Neural cell (in vitro differentiated cells): Measurements from ENCODE around the gene TMEM183A. TPM values are rescaled to one million over a fixed set of nuclear protein-coding genes. Genes with fewer than 3 reads are reported as not detected.

Experiments
- H2AFZ ChIP-seq: fragments of 200-600, 300-800 bp; sonication (generic), shearing (Covaris generic); 2 replicates; pipeline ENCODE4 v1.6.0; 2014; ENCODE audit warnings: low read depth, mild to moderate bottlenecking, antibody characterized with exemption, low read length, moderate library complexity
- H3F3A ChIP-seq: fragments of 200-600 bp; shearing (Covaris generic); 2 replicates; pipeline ENCODE4 v1.6.1; 2016; ENCODE audit warnings: mild to moderate bottlenecking, moderate library complexity, mixed read lengths, antibody characterized with exemption, low read length; ENCODE audit not compliant: insufficient read depth, poor library complexity, severe bottlenecking
- H3K27ac ChIP-seq: fragments of 200-600, 300-800 bp; sonication (generic), shearing (Covaris generic); 2 replicates; pipeline ENCODE4 v1.5.1; 2014; ENCODE audit warnings: mild to moderate bottlenecking, low read length, moderate library complexity
- H3K27me3 ChIP-seq: fragments of 300-800, 200-600 bp; sonication (generic), shearing (Covaris generic); 2 replicates; pipeline ENCODE4 v1.6.0; 2014; ENCODE audit warnings: mild to moderate bottlenecking, low read depth, low read length, moderate library complexity; ENCODE audit not compliant: insufficient read depth
- H3K36me3 ChIP-seq: fragments of 300-800, 200-600 bp; sonication (generic), shearing (Covaris generic); 2 replicates; pipeline ENCODE4 v1.5.1; 2014; ENCODE audit warnings: mild to moderate bottlenecking, antibody characterized with exemption, low read length, moderate library complexity; ENCODE audit not compliant: insufficient read depth
- H3K4me2 ChIP-seq: fragments of 300-800, 200-600 bp; sonication (generic), shearing (Covaris generic); 2 replicates; pipeline ENCODE4 v1.6.0; 2014; ENCODE audit warnings: mild to moderate bottlenecking, low read length
- H3K4me3 ChIP-seq: fragments of 300-800, 200-600 bp; sonication (generic), shearing (Covaris generic); 2 replicates; pipeline ENCODE4 v1.5.1; 2014; ENCODE audit warnings: mild to moderate bottlenecking, low read length, moderate library complexity
- H3K79me2 ChIP-seq: fragments of 200-600 bp; shearing (Covaris generic); replicated peaks from 2 replicates; pipeline ENCODE4 v1.6.0; 2014; ENCODE audit warnings: mild to moderate bottlenecking, low read length, moderate library complexity; ENCODE audit not compliant: insufficient read depth
- H3K9ac ChIP-seq: fragments of 300-800, 200-600 bp; sonication (generic), shearing (Covaris generic); 2 replicates; pipeline ENCODE4 v1.6.1; 2016; ENCODE audit warnings: mild to moderate bottlenecking, low read length, mixed read lengths
- H3K9me2 ChIP-seq: fragments of 200-600 bp; shearing (Covaris generic); 2 replicates; pipeline ENCODE4 v1.6.1; 2016; ENCODE audit warnings: mild to moderate bottlenecking, low read length, mixed read lengths; ENCODE audit not compliant: insufficient read depth
- H3K9me3 ChIP-seq: fragments of 200-600, 300-800 bp; sonication (generic), shearing (Covaris generic); 2 replicates; pipeline ENCODE4 v1.6.1; 2016; ENCODE audit warnings: mild to moderate bottlenecking, mixed run types, low read length, moderate library complexity, mixed read lengths
- H4K20me1 ChIP-seq: fragments of 200-600 bp; shearing (Covaris generic); 2 replicates; pipeline ENCODE4 v1.6.1; 2016; ENCODE audit warnings: mild to moderate bottlenecking, mixed run types; ENCODE audit not compliant: insufficient read depth
- EP300 ChIP-seq: fragments of 450-650 bp; conservative IDR thresholded peaks from 2 replicates; pipeline ENCODE4 v1.6.1; 2014; ENCODE audit warnings: antibody characterized with exemption, mild to moderate bottlenecking, moderate library complexity; ENCODE audit not compliant: poor library complexity, severe bottlenecking
- EZH2 ChIP-seq: fragments of 200-600, 300-800 bp; shearing (Covaris generic), sonication (generic); IDR thresholded peaks from 2 replicates; pipeline ENCODE4 v1.6.1; 2014; ENCODE audit warnings: antibody characterized with exemption, low read length, borderline replicate concordance, mild to moderate bottlenecking; ENCODE audit not compliant: insufficient read depth, poor library complexity, severe bottlenecking
- MXI1 ChIP-seq: fragments of 450-650 bp; conservative IDR thresholded peaks from 2 replicates; pipeline ENCODE4 v1.6.1; 2014; ENCODE audit warnings: antibody characterized with exemption, mild to moderate bottlenecking; ENCODE audit not compliant: poor library complexity, severe bottlenecking
- POLR2AphosphoS5 ChIP-seq: IDR thresholded peaks from 2 replicates; pipeline ENCODE4 v1.6.1; 2012
- RAD21 ChIP-seq: fragments of 450-650 bp; conservative IDR thresholded peaks from 2 replicates; pipeline ENCODE4 v1.6.1; 2014; ENCODE audit warnings: antibody characterized with exemption, mild to moderate bottlenecking, moderate library complexity
- SMC3 ChIP-seq: fragments of 450-650 bp; conservative IDR thresholded peaks from 2 replicates; pipeline ENCODE4 v1.6.1; 2014; ENCODE audit warnings: antibody characterized with exemption, mild to moderate bottlenecking, moderate library complexity; ENCODE audit not compliant: poor library complexity
- TAF1 ChIP-seq: IDR thresholded peaks from 2 replicates; pipeline ENCODE4 v1.6.1; 2012; ENCODE audit warnings: low read depth
- polyA plus RNA-seq: library from polyadenylated mRNA; depleted of rRNA; stranded (reverse); fragments of >200 nt; gene quantifications from 2 replicates; pipeline ENCODE4 v1.2.3, GENCODE V29; 2014
- TF ChIP-seq, protein P1 (sequence below): fragments of 450-650 bp; IDR thresholded peaks from 2 replicates; pipeline ENCODE4 v1.5.1; 2014; ENCODE audit warnings: antibody characterized with exemption, mild to moderate bottlenecking, moderate library complexity; ENCODE audit not compliant: poor library complexity, severe bottlenecking
- TF ChIP-seq, protein P2 (sequence below): IDR thresholded peaks from 2 replicates; pipeline ENCODE4 v1.6.1; 2012; ENCODE audit warnings: borderline replicate concordance

Gene TMEM183A
- polyA plus RNA-seq, 1 donor from 2014 or later = 237 TPM

DNA sequence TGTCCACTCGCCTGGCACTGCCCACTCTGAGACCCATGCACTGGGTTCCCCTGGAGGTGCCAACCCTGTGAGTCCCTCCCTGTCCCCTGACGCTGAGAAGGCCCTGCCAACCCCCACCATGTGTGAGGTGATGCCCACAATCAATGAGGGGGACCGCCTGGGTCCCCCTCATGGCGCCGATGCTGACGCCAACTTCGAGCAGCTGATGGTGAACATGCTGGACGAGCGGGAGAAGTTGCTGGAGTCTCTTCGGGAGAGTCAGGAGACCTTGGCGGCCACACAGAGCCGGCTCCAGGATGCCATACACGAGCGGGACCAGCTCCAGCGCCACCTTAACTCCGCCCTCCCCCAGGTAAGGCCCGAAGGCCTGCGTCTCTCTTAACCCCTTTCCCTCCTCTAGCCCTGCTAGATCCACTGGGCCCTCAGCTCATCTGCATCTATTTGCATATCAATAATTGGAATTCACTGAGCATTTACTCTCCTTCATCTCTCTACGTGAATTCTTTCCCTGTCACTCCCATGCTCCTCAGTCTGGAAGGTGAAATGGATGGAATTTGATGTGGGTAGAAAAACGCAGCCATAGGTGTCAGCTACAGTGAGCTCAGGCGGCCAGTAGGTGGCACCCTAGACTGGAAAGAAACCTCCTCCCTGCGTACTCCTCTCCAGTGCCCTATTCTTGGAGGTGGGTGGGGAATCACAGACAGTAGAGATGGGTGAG is 31.9 kb downstream of the TMEM183A start:
- no peak for TF ChIP-seq EZH2
- peak; percentile 97 for TF ChIP-seq RAD21
- TF ChIP-seq SMC3 = peak; percentile 98
- TF ChIP-seq, protein P1, sequence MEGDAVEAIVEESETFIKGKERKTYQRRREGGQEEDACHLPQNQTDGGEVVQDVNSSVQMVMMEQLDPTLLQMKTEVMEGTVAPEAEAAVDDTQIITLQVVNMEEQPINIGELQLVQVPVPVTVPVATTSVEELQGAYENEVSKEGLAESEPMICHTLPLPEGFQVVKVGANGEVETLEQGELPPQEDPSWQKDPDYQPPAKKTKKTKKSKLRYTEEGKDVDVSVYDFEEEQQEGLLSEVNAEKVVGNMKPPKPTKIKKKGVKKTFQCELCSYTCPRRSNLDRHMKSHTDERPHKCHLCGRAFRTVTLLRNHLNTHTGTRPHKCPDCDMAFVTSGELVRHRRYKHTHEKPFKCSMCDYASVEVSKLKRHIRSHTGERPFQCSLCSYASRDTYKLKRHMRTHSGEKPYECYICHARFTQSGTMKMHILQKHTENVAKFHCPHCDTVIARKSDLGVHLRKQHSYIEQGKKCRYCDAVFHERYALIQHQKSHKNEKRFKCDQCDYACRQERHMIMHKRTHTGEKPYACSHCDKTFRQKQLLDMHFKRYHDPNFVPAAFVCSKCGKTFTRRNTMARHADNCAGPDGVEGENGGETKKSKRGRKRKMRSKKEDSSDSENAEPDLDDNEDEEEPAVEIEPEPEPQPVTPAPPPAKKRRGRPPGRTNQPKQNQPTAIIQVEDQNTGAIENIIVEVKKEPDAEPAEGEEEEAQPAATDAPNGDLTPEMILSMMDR = peak; percentile 98
- Histone ChIP-seq H3K9me3 (no peaks in the 10 kb centered on the region), H3F3A (no peaks in the 10 kb centered on the region), H2AFZ (no peak overlapping the region), H3K9me2 (no peaks in the 10 kb centered on the region), H3K9ac (no peak overlapping the region), H3K4me2 (no peak overlapping the region), H4K20me1 (no peaks in the 10 kb centered on the region), H3K79me2 (no peaks in the 10 kb centered on the region), H3K27me3 (no peaks in the 10 kb centered on the region), H3K4me3 (no peak overlapping the region), H3K36me3 (no peaks in the 10 kb centered on the region), H3K27ac (no peak overlapping the region)

DNA sequence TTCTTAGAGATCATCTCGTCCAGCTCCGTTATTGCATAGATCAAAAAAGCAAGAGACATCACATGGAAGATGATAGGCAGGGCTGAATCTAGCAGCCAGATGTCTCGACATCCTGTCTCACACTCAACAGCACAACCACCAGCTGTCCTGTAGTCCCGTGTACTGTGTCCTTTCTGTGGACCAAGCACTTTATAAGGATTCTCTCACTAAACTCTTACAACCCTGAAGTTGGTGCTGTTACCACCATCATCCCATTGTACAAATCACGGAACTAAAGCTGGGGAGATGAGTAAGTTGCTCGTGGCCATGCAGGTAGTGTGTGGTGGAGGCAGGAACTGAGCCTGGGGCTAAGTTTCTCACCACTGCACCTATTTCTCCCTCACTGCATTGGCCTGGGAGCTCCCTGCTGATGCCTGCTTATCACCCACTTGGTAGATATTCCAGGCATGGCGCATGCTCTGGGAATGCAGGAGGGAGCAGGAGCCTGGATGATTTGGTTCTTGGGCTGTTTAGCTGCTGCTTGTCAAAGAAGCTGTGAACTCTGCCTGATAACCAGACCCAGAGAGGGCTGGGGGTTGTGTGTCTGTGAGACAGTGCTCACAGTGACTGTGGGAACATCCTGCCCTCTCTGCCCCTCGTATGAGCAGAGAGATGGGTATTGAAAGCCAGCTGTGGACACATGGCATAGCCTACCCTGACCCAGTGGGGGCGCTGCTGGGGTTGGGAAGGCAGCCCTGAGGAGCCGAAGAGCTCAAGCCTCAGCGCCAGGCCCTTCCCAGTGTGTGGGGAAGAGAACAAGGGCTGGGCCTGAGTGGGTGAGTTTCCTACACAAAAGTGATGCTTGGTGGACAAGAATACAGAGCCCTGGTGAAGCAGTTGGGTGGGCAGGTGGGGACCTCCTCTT is 32.7 kb downstream of the TMEM183A start:
- no peaks in the 10 kb centered on the region for H3K79me2 ChIP-seq
- no peaks in the 10 kb centered on the region for H4K20me1 ChIP-seq
- H3K9ac ChIP-seq = no peak overlapping the region
- no peaks in the 10 kb centered on the region for H3K9me2 ChIP-seq
- no peak overlapping the region for H2AFZ ChIP-seq
- no peaks in the 10 kb centered on the region for H3K27me3 ChIP-seq
- no peak overlapping the region for H3K4me2 ChIP-seq
- no peaks in the 10 kb centered on the region for H3K36me3 ChIP-seq
- no peaks in the 10 kb centered on the region for H3K9me3 ChIP-seq
- no peak overlapping the region for H3K4me3 ChIP-seq
- TF ChIP-seq TAF1 (no peak), SMC3 (peak; percentile 2), RAD21 (no peak)
- no peak overlapping the region for H3K27ac ChIP-seq
- no peaks in the 10 kb centered on the region for H3F3A ChIP-seq

DNA sequence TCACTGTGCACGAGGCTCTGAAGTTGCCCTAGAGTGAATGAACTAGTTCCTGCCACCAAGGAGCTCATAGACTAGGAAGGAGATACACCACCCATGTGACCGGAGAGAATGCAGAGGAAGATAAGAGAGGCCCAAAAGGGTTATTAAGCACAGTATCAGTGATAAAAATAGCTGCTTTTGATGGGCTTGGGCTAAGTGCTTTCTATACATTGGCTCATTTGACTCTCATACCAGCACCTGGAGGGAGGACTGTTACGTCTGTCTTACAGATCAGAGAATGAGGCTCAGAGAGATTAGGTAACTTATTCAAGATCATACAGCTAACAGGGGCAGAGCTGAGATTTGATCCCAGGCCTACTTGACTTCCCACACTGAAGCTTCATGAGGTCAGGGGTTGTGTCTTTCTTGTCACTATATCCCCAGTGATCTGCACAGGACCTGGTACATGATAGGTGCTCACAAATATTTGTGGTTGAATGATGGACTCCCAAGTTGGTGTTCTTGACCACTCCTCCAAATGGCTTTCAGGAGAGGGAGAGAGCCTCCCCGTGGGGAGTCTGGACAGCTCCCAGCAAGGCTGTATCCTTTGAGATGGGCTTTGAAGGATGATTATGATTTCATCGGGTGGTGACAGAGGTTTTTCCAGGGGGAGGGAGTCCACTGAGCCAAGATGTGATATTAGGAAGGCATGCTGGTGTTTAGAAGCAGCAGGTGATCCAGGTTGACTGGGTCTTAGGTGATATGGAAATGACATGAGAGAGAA is 33.5 kb downstream of the TMEM183A start:
- no peaks in the 10 kb centered on the region for H4K20me1 ChIP-seq
- H3K4me3 ChIP-seq = no peak overlapping the region
- no peaks in the 10 kb centered on the region for H3K27me3 ChIP-seq
- no peaks in the 10 kb centered on the region for H3K79me2 ChIP-seq
- no peaks in the 10 kb centered on the region for H3K36me3 ChIP-seq
- no peaks in the 10 kb centered on the region for H3F3A ChIP-seq
- no peak overlapping the region for H2AFZ ChIP-seq
- TF ChIP-seq POLR2AphosphoS5 = no peak
- no peak for TF ChIP-seq EP300
- TF ChIP-seq TAF1 = no peak
- TF ChIP-seq, protein P2, sequence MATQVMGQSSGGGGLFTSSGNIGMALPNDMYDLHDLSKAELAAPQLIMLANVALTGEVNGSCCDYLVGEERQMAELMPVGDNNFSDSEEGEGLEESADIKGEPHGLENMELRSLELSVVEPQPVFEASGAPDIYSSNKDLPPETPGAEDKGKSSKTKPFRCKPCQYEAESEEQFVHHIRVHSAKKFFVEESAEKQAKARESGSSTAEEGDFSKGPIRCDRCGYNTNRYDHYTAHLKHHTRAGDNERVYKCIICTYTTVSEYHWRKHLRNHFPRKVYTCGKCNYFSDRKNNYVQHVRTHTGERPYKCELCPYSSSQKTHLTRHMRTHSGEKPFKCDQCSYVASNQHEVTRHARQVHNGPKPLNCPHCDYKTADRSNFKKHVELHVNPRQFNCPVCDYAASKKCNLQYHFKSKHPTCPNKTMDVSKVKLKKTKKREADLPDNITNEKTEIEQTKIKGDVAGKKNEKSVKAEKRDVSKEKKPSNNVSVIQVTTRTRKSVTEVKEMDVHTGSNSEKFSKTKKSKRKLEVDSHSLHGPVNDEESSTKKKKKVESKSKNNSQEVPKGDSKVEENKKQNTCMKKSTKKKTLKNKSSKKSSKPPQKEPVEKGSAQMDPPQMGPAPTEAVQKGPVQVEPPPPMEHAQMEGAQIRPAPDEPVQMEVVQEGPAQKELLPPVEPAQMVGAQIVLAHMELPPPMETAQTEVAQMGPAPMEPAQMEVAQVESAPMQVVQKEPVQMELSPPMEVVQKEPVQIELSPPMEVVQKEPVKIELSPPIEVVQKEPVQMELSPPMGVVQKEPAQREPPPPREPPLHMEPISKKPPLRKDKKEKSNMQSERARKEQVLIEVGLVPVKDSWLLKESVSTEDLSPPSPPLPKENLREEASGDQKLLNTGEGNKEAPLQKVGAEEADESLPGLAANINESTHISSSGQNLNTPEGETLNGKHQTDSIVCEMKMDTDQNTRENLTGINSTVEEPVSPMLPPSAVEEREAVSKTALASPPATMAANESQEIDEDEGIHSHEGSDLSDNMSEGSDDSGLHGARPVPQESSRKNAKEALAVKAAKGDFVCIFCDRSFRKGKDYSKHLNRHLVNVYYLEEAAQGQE = no peak
- TF ChIP-seq EZH2 = no peak
- no peak for TF ChIP-seq RAD21
- TF ChIP-seq SMC3 = no peak
- TF ChIP-seq MXI1 = no peak
- H3K9me3 ChIP-seq = no peaks in the 10 kb centered on the region
- H3K27ac ChIP-seq = no peak overlapping the region
- no peak overlapping the region for H3K9ac ChIP-seq
- no peak overlapping the region for H3K4me2 ChIP-seq
- no peaks in the 10 kb centered on the region for H3K9me2 ChIP-seq
